SHP77 (cell line): ENCODE measurements around the gene CCSER1.
"Not testable (repeated sequence)": the region's sequence is repeated elsewhere in the genome, so short reads cannot be mapped to it uniquely, and the experiment has no call there.

Experiments used
- DNase-seq, 2 experiments: peaks; one replicate each; lab custom pipeline; 2025; lab: John Stamatoyannopoulos, UW

CCSER1 gene

GRCh38 chr4:90705501-90705900 is 578.3 kb downstream of the CCSER1 start:
- not testable (repeated sequence) for DNase-seq

GRCh38 chr4:90715242-90715641 is 588.0 kb downstream of the CCSER1 start:
- no peak for DNase-seq

- peak; percentile 65 to 72 for DNase-seq
Measured at GRCh38 chr4:90718931-90719330, 591.7 kb downstream of the CCSER1 start.

GRCh38 chr4:90727938-90728337 is 600.7 kb downstream of the CCSER1 start:
- DNase-seq: no peak

GRCh38 chr4:90730752-90731151 is 603.6 kb downstream of the CCSER1 start:
- no peak for DNase-seq

GRCh38 chr4:90733211-90733610 is 606.0 kb downstream of the CCSER1 start:
- DNase-seq: no peak

- no peak for DNase-seq
Measured at GRCh38 chr4:90745176-90745575, 618.0 kb downstream of the CCSER1 start.

GRCh38 chr4:90753068-90753467 is 625.9 kb downstream of the CCSER1 start:
- no peak for DNase-seq

- DNase-seq: no peak
Measured at GRCh38 chr4:90757534-90758060, 630.4 kb downstream of the CCSER1 start.

GRCh38 chr4:90760059-90760458 is 632.9 kb downstream of the CCSER1 start:
- no peak for DNase-seq

- DNase-seq: no peak
Measured at GRCh38 chr4:90766837-90767236, 639.6 kb downstream of the CCSER1 start.

- DNase-seq: no peak
Measured at GRCh38 chr4:90769251-90769650, 642.1 kb downstream of the CCSER1 start.

GRCh38 chr4:90780193-90780592 is 653.0 kb downstream of the CCSER1 start:
- no peak for DNase-seq

GRCh38 chr4:90786602-90787001 is 659.4 kb downstream of the CCSER1 start:
- no peak for DNase-seq

GRCh38 chr4:90792696-90793095 is 665.5 kb downstream of the CCSER1 start:
- DNase-seq: no peak

GRCh38 chr4:90798948-90799347 is 671.8 kb downstream of the CCSER1 start:
- DNase-seq: no peak

- no peak for DNase-seq
Measured at GRCh38 chr4:90799895-90800294, 672.7 kb downstream of the CCSER1 start.

- no peak for DNase-seq
Measured at GRCh38 chr4:90815569-90815968, 688.4 kb downstream of the CCSER1 start.

GRCh38 chr4:90816754-90817153 is 689.6 kb downstream of the CCSER1 start:
- no peak for DNase-seq

- no peak for DNase-seq
Measured at GRCh38 chr4:90824266-90825150, 697.3 kb downstream of the CCSER1 start.

GRCh38 chr4:90825849-90826248 is 698.7 kb downstream of the CCSER1 start:
- DNase-seq: no peak

GRCh38 chr4:90833706-90834105 is 706.5 kb downstream of the CCSER1 start:
- DNase-seq: no peak

- no peak for DNase-seq
Measured at GRCh38 chr4:90837241-90837640, 710.0 kb downstream of the CCSER1 start.

GRCh38 chr4:90838859-90839258 is 711.7 kb downstream of the CCSER1 start:
- DNase-seq: not testable (repeated sequence)
